ENCODE measurements around the gene GK2. TPM values are rescaled to one million over a fixed set of nuclear protein-coding genes. Genes with fewer than 3 reads are reported as not detected.

GK2 gene
- total and polyA plus RNA-seq, 5 donors, result not detected

DNA sequence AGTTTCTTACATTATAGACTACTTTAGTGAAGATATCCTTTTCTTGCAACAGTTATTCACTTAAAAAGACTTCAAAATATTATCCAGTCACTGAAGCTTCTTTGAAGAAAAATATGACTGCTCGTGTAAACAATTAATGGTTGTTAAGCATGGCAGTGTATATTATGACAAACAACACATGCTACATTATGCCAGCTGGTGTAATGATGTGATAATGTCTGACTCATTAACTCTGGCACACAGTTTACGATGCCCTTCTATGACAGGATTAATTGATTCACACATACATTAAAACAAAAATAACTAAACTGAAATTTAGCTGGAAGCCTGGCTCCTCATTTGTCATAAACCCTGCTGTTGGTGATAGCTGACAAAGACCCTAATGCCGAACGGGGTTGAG lies 22.4 kb downstream of the GK2 start:
- intact Hi-C loops (cut with DNase I), result no loop called here
- Histone ChIP-seq H3K4me1 (ENCODE audit: control insufficient read depth, insufficient read depth, low read length) (no peaks in the 10 kb centered on the region), H3K9me3 (ENCODE audit: control insufficient read depth, low read length) (no peaks in the 10 kb centered on the region), H3K27ac (ENCODE audit: low read length) (no peak overlapping the region), H3K4me3 (ENCODE audit: low read length) (no peak overlapping the region), H3K27me3 (ENCODE audit: control insufficient read depth, insufficient read depth) (no peaks in the 10 kb centered on the region)
- whole genome bisulfite sequencing, result 72% methylated on average over 4 of the region's 4 CpGs
- DNase-seq (no peak), ATAC-seq (no peak)

DNA sequence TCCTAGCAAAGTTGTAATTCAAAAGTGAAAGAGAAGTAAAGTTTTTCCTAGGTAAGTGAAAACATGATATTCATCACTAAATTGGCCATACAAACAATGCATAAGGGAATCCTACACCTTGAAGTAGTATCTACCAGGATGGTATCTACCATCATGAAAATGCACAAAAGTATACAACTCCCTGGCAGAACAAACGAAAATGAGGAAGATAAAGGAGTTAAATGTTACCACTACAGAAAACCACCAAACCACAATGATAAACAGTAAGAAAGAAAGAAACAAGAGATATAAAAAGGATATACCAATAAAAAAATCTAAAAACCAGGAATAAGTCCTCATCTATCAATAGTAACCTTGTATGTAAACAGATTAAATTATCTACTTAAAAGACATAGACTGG lies 26.9 kb downstream of the GK2 start:
- H3K4me1 ChIP-seq (ENCODE audit: control insufficient read depth, insufficient read depth, low read length), result no peaks in the 10 kb centered on the region
- no peaks in the 10 kb centered on the region for H3K9me3 ChIP-seq (ENCODE audit: control insufficient read depth, low read length)
- no peaks in the 10 kb centered on the region for H3K27me3 ChIP-seq (ENCODE audit: control insufficient read depth, insufficient read depth)
- no peak for ATAC-seq
- 76% methylated on average over 1 of the region's 1 CpG for WGBS
- intact Hi-C loops (cut with DNase I), result no loop called here
- H3K4me3 ChIP-seq (ENCODE audit: low read length), result no peak overlapping the region
- H3K27ac ChIP-seq (ENCODE audit: low read length), result no peak overlapping the region
- DNase-seq, result no peak

DNA sequence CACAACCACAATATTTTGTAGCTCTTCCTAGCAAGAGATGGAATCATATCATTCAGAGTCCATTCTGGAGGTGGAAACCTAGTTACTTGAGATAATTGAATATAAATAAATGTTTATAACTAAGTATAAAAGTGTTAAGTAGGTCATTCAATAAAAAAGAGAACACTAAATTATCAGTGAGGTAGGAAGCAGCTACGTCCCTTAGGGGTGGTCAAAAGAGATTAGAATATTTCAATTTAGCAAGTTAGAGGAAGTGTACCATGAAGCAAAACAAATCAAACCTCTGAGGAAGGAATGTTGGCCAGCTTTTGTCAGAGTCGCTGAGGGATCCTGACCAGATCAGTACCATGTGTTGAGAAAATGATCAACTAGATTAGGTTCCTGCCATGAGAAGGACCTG lies 38.0 kb downstream of the GK2 start:
- Histone ChIP-seq H3K4me3 (ENCODE audit: low read length) (no peak overlapping the region), H3K9me3 (ENCODE audit: control insufficient read depth, low read length) (no peaks in the 10 kb centered on the region), H3K27me3 (ENCODE audit: control insufficient read depth, insufficient read depth) (no peaks in the 10 kb centered on the region), H3K4me1 (ENCODE audit: control insufficient read depth, insufficient read depth, low read length) (no peaks in the 10 kb centered on the region), H3K27ac (ENCODE audit: low read length) (no peak overlapping the region)
- WGBS, result 44% methylated on average over 2 of the region's 2 CpGs
- DNase-seq (no peak), ATAC-seq (no peak)
- intact Hi-C loops (cut with DNase I), result no loop called here

DNA sequence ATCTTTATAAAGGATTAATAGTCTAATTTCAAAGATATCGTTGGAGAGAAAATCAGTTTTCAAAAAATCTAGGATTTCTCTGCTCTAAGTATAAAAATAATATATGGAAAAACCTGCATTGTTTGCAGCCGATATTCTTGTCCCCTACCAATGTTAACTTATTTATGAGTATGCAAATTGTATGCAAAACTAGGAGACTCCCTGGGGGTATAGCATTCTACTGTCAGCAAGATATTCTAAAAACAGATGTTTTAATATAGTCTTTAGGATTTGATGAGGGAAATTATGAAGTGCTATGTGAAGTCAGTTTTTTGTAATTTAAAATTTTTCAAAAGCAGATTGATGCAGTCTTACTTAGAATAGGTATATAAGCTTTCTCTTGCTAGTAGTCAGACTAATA lies 40.9 kb downstream of the GK2 start:
- intact Hi-C loops (cut with DNase I), result no loop called here
- Histone ChIP-seq H3K27ac (ENCODE audit: low read length) (no peak overlapping the region), H3K4me3 (ENCODE audit: low read length) (no peak overlapping the region), H3K27me3 (ENCODE audit: control insufficient read depth, insufficient read depth) (no peaks in the 10 kb centered on the region), H3K4me1 (ENCODE audit: control insufficient read depth, insufficient read depth, low read length) (no peaks in the 10 kb centered on the region), H3K9me3 (ENCODE audit: control insufficient read depth, low read length) (no peaks in the 10 kb centered on the region)
- no peak for DNase-seq
- ATAC-seq, result no peak
- WGBS, result 88% methylated on average over 2 of the region's 2 CpGs

GRCh38 chr4:79366422-79366821 lies 41.6 kb downstream of the GK2 start:
- intact Hi-C loops (cut with DNase I), result no loop called here
- ATAC-seq, result no peak
- no peaks in the 10 kb centered on the region for H3K9me3 ChIP-seq (ENCODE audit: control insufficient read depth, low read length)
- no peaks in the 10 kb centered on the region for H3K4me1 ChIP-seq (ENCODE audit: control insufficient read depth, insufficient read depth, low read length)
- H3K4me3 ChIP-seq (ENCODE audit: low read length), result no peak overlapping the region
- no peak overlapping the region for H3K27ac ChIP-seq (ENCODE audit: low read length)
- H3K27me3 ChIP-seq (ENCODE audit: control insufficient read depth, insufficient read depth), result no peaks in the 10 kb centered on the region
- DNase-seq, result no peak

- H3K27ac ChIP-seq (ENCODE audit: low read length), result no peak overlapping the region
- no peak overlapping the region for H3K4me3 ChIP-seq (ENCODE audit: low read length)
- H3K27me3 ChIP-seq (ENCODE audit: control insufficient read depth, insufficient read depth), result no peaks in the 10 kb centered on the region
- DNase-seq, result no peak
- no peaks in the 10 kb centered on the region for H3K9me3 ChIP-seq (ENCODE audit: control insufficient read depth, low read length)
- ATAC-seq, result no peak
- intact Hi-C loops (cut with DNase I), result no loop called here
- no peaks in the 10 kb centered on the region for H3K4me1 ChIP-seq (ENCODE audit: control insufficient read depth, insufficient read depth, low read length)
- 84% methylated on average over 6 of the region's 6 CpGs for WGBS
Observed at GRCh38 chr4:79364061-79364460, 44.0 kb downstream of the GK2 start.

DNA sequence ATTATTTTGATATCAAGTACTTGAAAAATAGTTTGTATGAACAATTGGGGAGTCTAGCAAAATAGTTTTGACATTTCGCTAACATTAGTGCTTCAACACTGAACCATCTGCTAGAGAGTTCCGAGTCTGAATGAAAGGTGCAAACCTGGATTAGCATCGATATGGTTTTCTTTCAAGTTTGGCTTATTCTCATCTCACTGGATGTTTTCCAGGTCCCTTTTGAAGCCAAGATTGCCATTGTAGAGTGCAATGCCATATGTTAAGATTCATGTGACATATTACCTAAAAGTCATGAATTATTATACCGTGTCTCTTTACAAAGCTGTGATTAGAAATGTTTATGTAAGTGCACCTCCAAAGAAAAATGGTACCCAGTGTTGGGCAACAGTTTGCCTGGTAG lies 45.4 kb downstream of the GK2 start:
- WGBS, result 89% methylated on average over 4 of the region's 4 CpGs
- DNase-seq (no peak), ATAC-seq (no peak)
- no peaks in the 10 kb centered on the region for H3K4me1 ChIP-seq (ENCODE audit: control insufficient read depth, insufficient read depth, low read length)
- no peaks in the 10 kb centered on the region for H3K27me3 ChIP-seq (ENCODE audit: control insufficient read depth, insufficient read depth)
- H3K9me3 ChIP-seq (ENCODE audit: control insufficient read depth, low read length), result no peaks in the 10 kb centered on the region
- intact Hi-C loops (cut with DNase I), result no loop called here
- H3K4me3 ChIP-seq (ENCODE audit: low read length), result no peak overlapping the region
- no peak overlapping the region for H3K27ac ChIP-seq (ENCODE audit: low read length)

DNA sequence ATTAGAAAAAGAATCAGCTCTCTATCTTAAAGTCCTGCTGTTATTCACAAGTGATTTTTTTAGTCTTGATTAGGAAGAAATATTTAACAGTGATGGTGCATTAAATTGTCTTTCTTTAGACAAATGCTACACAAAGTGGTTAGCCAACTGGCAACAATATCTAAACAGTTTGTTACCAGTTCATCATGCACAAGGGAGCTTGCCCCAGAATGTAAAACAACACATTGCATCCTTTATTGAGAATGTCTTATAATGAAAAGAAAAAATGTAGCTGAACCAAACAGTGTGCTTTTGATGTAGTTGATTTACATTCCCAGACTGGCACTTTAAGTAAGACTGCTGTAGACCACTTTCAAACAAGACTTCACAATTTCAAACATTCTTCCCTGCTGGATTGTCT lies 48.0 kb downstream of the GK2 start:
- Histone ChIP-seq H3K9me3 (ENCODE audit: control insufficient read depth, low read length) (no peaks in the 10 kb centered on the region), H3K4me3 (ENCODE audit: low read length) (no peak overlapping the region), H3K4me1 (ENCODE audit: control insufficient read depth, insufficient read depth, low read length) (no peaks in the 10 kb centered on the region), H3K27ac (ENCODE audit: low read length) (no peak overlapping the region), H3K27me3 (ENCODE audit: control insufficient read depth, insufficient read depth) (no peaks in the 10 kb centered on the region)
- intact Hi-C loops (cut with DNase I), result no loop called here
- DNase-seq (no peak), ATAC-seq (no peak)

DNA sequence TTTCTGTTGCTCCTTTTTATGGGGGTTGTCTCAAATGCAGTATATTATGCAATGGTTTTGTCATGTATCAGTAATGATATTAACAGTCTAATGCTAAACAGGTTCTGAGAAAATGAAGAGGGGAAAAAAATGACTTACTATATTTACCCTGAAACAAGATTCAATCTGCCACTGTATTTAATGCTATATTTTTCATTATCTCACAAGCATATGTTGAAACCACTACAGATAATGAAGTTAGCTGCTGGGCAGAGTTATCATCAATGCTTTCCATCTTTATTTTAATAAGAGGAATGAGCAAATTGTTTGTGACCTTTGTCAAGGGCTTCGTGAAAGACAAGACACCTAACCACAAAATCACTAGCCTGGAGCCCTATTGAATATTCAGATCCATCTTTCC lies 49.6 kb downstream of the GK2 start:
- intact Hi-C loops (cut with DNase I), result no loop called here
- H3K27ac ChIP-seq (ENCODE audit: low read length), result no peak overlapping the region
- no peak overlapping the region for H3K4me3 ChIP-seq (ENCODE audit: low read length)
- ATAC-seq (no peak), DNase-seq (no peak)
- no peaks in the 10 kb centered on the region for H3K9me3 ChIP-seq (ENCODE audit: control insufficient read depth, low read length)
- no peaks in the 10 kb centered on the region for H3K4me1 ChIP-seq (ENCODE audit: control insufficient read depth, insufficient read depth, low read length)
- 83% methylated on average over 1 of the region's 1 CpG for WGBS
- H3K27me3 ChIP-seq (ENCODE audit: control insufficient read depth, insufficient read depth), result no peaks in the 10 kb centered on the region

GRCh38 chr4:79357365-79357764 lies 50.7 kb downstream of the GK2 start:
- intact Hi-C loops (cut with DNase I), result no loop called here
- WGBS, result 73% methylated on average over 8 of the region's 8 CpGs
- no peaks in the 10 kb centered on the region for H3K27me3 ChIP-seq (ENCODE audit: control insufficient read depth, insufficient read depth)
- no peak for ATAC-seq
- no peaks in the 10 kb centered on the region for H3K9me3 ChIP-seq (ENCODE audit: control insufficient read depth, low read length)
- H3K27ac ChIP-seq (ENCODE audit: low read length), result no peak overlapping the region
- no peak for DNase-seq
- no peaks in the 10 kb centered on the region for H3K4me1 ChIP-seq (ENCODE audit: control insufficient read depth, insufficient read depth, low read length)
- H3K4me3 ChIP-seq (ENCODE audit: low read length), result no peak overlapping the region

Measured in right cardiac atrium (tissue), 5 donors.